ENCODE data around the gene BPHL.

DNA sequence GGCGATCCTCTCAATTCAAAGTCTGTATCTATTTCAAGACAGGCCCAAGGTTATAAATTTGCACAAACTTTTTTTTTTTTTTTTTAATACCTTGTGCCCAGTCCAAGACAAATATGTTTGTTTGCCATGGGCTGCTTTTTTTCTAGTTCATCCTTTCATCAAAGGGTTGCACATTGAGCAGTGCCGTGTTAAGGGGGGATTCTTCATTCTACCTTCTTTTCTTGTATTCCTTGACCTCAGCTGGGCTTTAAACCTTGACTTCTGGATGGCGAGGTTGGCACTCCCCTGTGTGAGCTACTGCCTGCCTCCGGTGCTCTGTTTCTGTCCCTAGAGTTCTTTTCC is 42.8 kb upstream of the BPHL start:
- TF ChIP-seq POLR2A (IDR thresholded peaks at IDR 0.05) (no peak), EP300 (IDR thresholded peaks at IDR 0.05) (no peak)
- TF ChIP-seq, protein P1, sequence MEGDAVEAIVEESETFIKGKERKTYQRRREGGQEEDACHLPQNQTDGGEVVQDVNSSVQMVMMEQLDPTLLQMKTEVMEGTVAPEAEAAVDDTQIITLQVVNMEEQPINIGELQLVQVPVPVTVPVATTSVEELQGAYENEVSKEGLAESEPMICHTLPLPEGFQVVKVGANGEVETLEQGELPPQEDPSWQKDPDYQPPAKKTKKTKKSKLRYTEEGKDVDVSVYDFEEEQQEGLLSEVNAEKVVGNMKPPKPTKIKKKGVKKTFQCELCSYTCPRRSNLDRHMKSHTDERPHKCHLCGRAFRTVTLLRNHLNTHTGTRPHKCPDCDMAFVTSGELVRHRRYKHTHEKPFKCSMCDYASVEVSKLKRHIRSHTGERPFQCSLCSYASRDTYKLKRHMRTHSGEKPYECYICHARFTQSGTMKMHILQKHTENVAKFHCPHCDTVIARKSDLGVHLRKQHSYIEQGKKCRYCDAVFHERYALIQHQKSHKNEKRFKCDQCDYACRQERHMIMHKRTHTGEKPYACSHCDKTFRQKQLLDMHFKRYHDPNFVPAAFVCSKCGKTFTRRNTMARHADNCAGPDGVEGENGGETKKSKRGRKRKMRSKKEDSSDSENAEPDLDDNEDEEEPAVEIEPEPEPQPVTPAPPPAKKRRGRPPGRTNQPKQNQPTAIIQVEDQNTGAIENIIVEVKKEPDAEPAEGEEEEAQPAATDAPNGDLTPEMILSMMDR (IDR thresholded peaks at IDR 0.05), result no peak

All from tibial nerve (tissue), 4 donors.